ENCODE data around the gene LTB4R2.
A peak's percentile ranks its signal among the peaks of the same experiment; 100 is the strongest.

LTB4R2 gene

DNA sequence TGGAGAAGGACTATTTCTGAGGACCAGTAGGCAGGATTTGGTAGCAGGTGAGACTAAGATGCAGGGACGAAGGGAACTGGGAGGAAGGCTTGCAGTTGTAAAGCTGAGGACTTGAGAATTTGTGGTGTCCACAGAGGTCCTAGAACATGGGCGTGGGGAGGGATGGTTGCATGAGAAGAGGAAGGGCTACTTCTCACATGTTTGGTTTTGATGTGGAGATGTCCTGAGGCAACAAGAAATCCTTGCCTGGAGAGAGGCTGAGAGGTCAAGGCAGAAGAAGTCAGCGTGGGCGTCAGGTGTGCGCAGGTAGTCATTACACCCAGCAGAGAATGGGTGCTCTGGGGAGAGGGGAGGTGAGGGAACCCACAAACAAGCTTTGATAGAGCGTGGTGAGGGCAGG lies 32.9 kb upstream of the LTB4R2 start:
- no peak for DNase-seq (ENCODE audit: low spot score)

DNA sequence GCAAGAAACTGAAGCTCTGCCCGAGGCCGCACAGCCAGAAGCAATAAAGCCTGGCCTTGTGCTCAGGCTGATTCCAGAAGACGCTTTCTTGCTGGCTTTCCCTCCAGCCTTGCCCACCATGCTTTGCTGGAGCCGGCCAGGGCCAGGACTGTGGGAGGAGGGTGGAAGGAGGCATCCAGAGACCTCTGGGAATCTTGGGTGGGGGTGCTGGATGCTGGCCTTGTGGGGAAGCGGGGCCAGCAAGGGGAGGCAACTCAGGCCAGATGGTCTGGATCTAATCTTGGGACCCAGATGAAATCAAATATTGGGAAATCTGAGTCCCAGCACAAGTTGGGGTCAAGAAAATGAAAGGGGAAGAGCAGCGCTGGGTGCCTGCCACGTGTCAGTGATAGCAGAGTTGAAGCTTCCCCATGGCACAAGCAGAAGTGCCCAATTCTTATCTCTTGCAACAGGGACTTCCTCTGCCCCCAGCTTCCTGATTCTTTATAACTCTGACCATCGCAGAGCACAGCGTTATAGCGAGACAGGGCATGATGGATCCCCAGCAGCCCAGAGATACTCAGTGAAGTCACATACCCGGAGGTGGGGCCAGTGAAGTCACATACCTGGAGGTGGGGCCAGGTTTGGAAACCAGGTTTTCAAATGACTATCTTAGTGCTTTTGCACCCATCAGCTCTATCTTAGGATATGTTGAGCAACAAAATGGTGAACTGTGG lies 32.2 kb upstream of the LTB4R2 start:
- DNase-seq (ENCODE audit: low spot score), result peak; percentile 42

DNA sequence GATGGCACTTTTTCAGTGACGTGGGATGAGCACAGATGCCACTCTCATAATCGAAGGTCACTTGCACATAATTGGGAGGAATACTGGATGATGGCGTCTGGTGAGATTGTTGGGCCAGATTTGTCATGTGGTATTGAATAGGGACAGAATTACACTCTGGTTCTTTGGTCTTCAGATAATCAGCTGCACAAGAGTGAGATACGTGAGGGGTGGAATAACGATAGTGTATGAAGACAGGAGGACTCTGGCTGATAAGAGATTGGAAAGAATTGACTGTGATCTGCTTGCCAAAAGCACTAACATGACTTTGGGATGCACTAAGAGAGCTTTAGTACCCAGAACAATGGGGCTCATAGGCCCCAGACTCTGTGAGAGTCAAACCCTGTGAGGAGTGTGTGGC lies 31.5 kb upstream of the LTB4R2 start:
- DNase-seq (ENCODE audit: low spot score), result no peak

DNA sequence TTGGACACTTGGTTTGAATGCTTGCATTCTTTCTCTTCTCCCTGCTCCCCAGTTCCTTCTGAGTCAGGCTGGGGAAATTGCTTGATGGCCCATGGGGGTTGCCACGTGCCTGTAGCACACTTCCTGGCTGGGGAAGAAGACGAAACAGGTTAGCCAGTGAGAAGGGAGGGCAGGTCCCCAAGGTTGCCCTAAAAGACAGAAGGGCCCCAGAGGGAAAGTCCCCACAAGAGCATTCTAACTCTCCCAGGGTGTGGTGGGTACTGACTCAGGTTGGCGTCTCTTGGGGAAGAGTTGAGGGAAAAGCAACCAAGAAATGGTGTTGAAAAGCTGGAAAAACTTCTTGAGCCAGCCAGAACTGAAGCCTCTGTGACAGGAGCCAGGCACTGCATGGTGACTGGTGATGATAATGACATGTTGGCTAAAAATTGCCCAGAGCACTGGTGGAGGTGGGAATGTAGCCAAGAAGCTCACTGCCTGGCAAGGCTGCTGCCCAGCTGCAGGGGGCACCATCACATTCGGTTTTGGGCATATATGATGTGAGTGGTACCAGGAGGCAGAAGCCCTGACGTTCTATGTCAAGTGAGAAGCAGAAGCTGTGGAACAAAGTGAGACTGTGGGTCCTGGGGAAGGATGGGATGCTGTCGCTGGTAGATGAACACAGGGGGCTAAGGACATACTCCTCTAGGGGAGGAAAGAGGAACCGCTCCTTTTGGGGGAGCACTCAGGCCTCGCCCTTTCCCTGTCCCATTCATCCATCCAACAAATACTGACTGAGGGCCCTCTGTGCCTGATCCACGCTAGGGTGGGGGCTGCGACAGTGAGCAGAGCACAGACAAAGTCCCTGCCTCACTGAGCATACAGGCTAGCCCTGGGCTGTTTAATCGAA lies 30.4 kb upstream of the LTB4R2 start:
- peak; percentile 81 for DNase-seq (ENCODE audit: low spot score)

DNA sequence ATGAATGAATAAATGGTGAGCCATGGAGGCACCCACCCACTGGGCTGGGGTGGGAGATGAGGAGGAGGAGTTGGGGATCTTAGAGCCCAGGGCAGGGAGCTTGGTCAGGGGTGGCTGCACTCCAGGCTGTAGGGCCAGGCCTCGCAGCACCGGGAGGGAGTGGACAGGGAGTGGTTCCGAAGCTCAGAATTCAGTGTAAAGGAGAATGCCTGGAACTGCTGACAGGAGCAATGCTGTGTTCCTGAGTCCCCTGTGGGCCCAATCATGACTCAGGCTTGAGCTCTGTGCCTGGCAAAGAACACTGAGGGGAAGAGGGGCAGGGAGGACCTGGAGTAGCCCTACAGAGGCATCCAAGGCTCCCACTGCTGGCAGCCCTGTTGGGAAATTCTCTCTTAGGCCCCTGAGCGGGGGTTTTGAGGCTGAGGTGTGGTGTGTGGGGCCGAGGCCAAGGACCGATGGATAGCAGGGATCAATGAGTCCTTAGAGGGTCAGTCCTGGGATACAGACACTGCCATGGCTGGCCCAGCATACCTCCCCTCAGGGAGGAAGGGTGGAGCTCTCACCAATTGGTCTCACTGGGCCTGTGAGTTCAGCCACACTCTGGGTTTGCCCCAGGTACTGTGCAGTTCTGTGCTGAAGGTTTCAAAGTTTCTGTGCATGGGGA lies 29.0 kb upstream of the LTB4R2 start:
- no peak for DNase-seq (ENCODE audit: low spot score)

DNA sequence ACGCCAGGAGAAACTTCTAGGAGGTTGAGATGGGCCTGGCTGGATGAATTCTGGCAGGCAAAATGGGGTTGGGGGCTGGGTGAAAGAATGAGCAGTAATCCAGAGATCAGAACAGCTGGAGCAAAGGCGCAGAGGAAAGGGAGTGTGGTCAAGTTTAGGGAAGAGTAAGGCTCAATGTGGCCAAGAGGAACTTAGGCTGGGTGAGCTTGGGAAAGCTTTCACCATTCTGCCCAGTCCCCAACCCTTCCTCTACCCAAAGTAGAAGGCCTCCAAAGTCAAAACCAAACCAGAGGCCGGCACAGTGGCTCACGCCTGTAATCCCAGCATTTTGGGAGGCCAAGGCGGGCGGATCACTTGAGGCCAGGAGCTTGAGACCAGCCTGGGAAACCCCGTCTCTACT lies 28.3 kb upstream of the LTB4R2 start:
- DNase-seq (ENCODE audit: low spot score), result no peak

DNA sequence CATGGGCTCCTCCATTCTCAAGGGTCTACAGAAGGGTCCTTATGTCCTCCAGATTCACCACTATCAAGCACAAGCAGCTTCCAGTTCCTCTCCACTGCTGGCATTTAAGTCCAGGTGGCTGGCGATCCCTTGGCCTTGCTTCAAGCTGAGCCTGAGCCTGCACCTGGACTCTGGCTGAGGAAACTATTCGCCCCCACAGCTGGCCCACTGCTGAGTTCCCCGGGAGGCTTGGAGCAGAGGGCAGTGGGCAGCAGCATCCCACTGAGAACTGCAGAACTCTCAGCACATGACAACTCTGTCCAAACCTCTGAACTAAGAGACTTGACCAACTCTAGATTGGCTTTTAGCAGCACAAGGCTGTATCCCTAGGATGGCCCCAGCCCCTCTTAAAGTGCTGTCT lies 27.2 kb upstream of the LTB4R2 start:
- DNase-seq (ENCODE audit: low spot score), result no peak

DNA sequence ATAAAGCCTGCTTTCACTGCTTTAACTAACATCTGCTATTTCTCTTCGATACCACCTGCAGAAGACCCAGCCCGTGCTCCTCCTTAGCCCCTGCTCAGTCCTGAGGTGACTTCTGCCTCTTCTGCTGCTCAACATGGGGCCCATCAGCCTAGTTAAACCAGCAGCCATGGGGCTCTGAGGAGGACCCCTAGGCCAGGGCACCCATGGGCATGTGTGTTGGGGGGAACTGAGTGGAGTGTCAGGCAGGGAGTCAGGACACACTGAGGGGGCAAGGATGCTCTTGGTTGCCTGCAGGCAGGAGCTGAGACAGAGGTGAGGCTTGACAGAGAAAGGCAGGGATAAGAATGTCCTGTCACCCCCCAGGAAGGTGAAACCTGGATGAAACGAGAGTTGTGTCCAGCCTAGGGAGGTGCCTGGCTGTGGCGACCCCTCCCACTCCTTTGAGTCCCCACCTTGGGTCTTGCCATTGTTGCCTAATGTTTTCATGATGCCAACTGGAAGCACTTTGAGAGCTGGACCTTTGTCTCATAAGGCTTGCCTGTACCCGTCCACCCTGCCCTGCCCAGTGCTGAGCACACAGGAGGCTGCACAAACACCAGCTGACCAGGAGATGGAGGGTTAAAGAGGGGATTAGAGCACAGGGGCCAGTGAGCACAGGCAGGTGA lies 26.0 kb upstream of the LTB4R2 start:
- DNase-seq (ENCODE audit: low spot score), result no peak

DNA sequence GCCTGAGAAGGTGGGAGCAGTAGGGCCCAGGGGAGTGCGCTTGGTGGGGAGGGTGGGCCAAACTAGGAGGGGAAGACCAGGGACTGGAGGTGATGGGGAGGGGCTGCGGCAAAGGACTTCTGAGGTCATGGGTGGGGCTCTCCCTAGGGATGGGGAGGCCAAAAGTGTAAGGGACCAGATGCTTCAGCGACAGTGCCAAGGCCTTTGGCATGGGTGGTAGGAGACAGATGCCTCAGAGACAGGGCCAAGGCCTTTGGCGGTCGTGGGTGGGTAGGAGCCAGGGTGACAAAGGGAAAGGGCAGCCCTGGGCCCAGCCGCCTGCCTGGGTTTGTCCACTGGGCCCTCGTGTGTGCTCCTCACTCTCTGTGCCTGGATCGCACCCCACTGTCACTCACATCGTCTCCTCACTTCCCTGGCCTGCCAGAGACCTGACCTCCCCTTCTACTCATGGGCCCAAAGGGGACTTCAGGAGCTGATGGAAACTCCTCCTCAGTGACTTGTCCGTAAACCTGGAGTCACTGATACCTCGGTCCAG lies 25.4 kb upstream of the LTB4R2 start:
- no peak for DNase-seq (ENCODE audit: low spot score)

DNA sequence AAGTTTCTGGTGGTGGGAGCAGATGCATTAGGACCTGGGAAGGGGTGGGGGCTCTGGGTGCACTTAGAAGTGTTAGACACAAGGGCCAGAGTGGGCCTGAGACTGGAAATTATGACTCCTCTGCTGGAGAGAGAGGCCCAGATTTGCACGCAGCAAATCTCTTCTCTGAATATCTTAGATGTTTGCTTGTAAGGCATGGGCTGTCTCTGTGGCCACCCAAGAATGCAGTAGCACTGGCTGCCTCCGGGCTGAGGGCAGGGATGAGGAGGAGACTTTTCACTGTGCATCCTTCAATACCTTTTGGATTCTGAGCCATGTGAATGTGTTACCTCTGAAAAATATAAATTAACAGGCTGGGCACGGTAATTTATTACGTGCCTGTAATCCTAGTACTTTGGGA lies 24.6 kb upstream of the LTB4R2 start:
- DNase-seq (ENCODE audit: low spot score), result no peak

DNA sequence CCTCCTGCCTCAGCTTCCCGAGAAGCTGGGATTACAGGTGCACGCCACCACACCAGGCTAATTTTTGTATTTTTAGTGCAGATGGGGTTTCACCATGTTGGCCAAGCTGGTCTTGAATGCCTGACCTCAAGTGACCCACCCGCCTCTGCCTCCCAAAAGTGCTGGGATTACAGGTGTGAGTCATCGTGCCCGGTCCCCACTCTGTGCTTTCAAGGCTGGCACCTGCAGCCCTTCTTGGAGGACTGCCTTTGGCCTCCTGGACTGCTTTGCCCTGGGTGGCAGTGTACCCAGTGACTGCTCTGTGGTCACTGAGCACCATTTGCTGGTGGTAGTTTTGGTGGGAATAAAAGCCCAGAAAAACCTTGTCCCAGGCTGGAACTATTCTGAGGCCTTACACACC lies 22.9 kb upstream of the LTB4R2 start:
- DNase-seq (ENCODE audit: low spot score), result no peak

DNA sequence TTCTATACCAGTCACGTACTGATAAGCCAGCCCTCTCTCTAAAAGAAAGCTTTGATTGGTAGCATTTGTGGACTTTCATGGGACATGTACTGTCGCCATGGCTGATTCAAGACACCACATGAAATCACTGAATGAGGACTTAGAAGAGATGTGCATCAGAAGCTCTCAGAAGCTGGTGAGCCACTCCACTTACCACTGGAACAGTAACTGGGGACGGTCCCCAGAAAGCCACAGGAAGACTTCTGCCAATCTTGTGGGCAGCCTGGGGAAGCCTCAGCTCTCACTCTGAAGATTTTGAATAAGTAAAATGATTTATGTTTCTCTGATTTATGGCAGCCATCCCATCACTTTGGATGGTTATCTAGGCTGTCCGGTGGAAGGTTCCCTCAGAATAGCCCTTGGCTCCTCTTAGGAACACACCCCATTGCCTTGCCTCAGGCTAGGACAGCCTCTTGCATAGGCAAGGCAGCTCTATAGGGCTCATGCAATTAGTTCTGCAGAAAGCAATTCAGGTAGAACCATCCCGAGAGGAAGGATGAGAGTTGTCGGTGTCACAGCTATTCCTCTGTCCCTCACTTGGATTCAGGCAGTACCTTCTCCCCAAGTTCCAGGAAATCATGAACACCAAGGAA lies 20.2 kb upstream of the LTB4R2 start:
- DNase-seq (ENCODE audit: low spot score), result no peak

DNA sequence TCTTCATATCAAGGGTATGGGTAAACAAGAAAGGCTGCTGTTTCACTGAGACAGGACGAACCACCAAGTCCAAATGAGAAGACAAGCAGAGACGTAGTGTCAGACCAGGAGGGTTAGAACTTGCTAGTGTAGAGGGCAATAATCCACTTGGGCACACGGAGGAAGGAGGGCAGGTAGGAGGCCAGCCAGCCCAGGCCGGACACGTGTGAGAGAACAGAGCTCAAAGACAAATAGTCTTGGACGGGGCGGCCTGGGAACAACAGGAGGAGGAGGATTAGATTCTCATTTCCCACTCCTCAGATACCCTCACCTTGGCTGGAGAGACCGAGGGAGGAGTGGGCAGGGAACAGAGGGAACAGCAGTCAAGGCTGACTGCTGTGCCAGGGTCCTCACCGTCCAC lies 19.2 kb upstream of the LTB4R2 start:
- DNase-seq (ENCODE audit: low spot score), result no peak

DNA sequence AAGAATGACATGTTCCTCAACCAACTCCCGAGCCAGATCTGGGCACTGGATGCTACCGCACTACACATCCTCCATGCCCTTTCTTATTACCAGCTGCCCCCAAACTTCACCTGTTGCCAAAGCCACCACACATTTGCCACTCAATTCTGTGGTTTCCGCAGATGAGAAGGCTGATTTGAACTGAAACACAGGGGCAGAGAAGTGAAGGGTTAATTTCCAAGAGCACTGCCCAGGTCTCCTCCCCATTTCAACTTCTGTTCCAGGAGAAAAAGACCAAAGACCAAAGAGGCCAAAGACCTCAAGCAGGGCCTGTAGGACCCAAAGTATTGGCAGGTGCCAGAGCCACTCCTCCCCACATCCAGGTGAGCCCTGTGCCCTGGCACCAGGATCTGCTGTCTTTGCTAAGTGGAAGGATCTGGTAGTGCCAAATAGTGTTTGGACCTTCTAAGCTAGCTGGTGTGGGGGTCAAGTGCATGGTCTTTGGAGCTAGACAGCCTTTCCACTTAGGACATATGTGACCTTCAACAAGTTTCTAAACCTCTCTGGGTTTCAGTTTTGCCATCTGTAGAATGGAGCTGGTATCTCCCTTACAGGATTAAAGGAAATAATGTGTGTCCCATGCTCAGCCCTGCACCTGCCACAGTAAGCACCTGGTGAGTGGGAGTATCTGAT lies 18.4 kb upstream of the LTB4R2 start:
- no peak for DNase-seq (ENCODE audit: low spot score)

DNA sequence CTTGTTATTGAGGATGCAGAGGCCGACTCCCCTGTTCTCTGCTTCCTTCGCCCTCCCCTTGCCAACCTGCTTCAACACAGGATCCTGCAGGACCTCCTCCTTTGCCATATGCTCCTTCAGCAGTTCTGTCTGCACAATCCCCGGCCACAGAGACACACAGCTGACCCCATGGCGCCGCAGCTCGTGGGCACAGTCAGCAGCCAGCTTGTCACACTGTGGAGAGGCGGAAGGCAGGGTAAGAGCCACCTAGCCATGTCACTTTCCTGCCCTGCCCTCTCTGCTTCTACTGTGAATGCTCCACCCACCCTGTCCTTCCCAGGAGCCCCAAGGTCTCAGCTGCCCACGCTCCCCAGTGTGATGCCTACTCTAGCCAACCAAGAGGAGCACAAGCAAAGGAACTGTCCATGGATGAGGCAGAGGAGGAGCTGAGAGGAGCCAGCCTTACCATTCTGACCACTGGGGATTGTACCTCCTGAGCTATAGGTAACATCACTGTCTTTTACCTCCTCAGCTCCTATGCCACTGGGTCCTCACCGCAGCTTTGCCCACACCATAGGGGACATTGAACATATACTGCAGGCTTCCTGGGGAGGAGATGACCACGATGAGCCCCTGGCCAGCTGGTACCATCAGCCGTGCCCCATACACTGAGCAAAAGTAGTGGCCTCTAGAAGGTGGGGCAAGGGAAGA lies 17.7 kb upstream of the LTB4R2 start:
- DNase-seq (ENCODE audit: low spot score), result no peak

DNA sequence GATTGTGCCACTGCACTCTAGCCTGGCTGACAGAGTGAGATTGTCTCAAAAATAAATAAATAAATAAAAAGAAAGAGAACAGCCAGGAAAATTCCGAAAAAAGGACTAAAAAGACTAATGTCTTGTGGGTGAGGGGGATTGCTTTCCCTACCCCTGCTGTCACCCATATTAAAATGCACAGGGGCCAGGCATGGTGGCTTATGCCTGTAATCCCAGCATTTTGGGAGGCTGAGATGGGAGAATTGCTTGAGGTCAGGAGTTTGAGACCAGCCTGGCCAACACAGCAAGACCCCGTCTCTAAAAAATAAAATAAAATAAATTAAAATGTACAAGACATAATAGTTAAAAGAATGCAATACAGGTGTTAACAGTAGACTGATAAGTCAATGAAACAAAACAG lies 16.4 kb upstream of the LTB4R2 start:
- no peak for DNase-seq (ENCODE audit: low spot score)

DNA sequence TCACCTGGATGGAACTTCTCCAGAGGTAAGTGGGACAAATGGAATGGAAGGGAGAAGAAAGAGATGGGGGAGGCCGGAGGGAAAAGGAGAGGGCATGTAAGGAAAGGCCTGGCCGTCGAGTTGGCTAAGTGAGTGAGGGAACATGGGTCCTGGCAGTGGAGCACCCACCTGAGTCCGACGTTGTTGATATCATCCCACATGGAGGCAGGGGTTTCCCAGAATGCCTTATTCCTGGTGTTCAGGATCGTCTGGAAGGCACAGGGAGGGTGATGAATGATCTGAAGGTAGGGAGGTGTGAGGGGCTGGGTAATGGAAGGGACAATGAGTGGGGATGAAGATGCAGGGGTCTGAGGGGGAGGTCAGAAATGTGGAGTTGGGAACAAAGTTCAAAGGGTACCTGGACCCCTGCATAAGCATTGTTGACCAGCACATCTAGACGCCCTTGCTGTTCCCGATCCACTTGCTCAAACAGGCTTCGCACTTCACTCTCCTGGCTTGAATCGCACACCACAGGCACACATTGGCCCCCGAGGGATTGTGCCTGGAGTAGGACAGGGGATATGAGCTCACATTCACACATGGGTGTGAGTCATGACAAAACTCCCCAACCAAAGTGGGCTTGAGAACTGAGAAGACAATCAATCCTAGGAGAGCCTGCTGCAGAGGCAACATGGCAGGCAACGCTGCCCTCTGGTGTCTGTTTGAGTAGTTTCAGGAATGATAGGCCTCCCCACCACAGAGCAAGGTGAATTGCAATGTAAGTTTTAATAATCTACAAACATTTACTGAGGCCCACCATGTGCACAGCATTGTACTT lies 13.4 kb upstream of the LTB4R2 start:
- DNase-seq (ENCODE audit: low spot score), result peak; percentile 60

DNA sequence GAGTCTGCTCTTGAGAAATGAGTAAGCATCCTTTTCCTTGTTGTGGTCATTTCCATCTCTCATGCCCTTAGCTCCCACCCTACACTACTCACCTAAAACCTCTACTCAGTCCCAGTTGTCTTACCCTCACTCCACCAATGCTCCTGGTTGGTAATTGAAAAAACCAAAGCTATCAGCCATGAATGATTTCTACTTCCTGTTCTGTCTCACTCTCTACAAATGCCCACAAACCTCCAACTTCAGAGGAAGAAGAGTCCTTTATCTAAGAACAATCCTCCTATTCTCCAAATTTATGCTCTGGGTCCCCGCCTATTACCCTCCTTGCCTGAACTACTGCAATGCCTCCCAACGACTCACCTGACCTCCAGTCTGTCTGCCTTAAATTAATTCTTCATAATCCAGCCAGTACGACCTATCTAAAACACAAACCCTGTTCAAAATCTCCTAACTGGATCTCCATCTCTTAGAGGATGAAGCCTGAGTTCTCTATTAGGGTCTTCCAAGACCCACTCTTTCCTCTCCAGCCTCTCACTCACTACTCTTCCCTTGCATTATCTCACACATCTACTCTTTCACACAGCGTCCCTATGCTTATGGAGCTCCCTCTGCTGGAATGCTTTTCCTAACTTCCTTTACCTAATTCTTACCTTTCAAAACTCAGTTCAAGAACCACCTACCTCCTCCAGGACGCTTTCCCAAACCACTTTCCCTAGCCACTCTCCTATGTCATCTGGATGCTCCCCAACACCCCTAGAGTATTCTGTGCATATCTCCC lies 12.6 kb upstream of the LTB4R2 start:
- no peak for DNase-seq (ENCODE audit: low spot score)

DNA sequence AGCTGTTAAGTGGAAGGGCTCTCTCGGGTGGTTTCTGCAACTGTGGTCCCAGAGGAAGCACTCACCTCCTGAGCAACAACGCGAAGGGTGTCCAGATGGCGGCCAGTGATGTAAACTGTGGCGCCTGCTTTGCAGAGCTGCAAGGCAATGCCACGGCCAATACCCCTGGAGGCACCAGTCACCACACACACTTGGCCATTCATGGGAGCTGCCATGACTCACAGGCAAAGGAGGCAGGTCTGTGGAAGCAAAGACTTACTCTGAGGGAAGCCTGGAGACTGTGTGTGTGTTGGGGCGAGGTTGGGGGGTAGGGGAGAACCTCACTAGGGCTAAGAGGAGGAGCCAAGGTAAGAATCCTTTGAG lies 11.1 kb upstream of the LTB4R2 start:
- DNase-seq (ENCODE audit: low spot score), result no peak

All from globus pallidus (tissue), 1 donor.